Activated T-cell treated with anti-CD3 and anti-CD28 coated beads, Interleukin-2, amount 50 U/mL, for 4 hours (primary cell): ENCODE measurements around the gene FOXL2. TPM values are rescaled to one million over a fixed set of nuclear protein-coding genes. Genes with fewer than 3 reads are reported as not detected.

Source experiments
- ATAC-seq, 2 donors: fragments of 200-7000 bp; cut with Tn5 transposase; one replicate each; pipeline ENCODE4 v1.10.0; 2021
- DNase-seq: peaks from one replicate; pipeline ENCODE4 v3.0.0-alpha.2; 2020
- H3K27me3 Mint-ChIP-seq: one replicate; pipeline ENCODE4 v1.8.0; 2021; ENCODE audit warnings: low read depth, mixed read lengths
- H3K36me3 Mint-ChIP-seq: one replicate; pipeline ENCODE4 v1.8.0; 2022; ENCODE audit warnings: mixed read lengths; ENCODE audit not compliant: insufficient read depth
- H3K4me1 Mint-ChIP-seq: one replicate; pipeline ENCODE4 v1.8.0; 2021; ENCODE audit warnings: low read depth, mixed read lengths
- H3K4me3 Mint-ChIP-seq: one replicate; pipeline ENCODE4 v1.8.0; 2021; ENCODE audit warnings: mild to moderate bottlenecking, moderate library complexity, mixed read lengths
- H3K9me3 Mint-ChIP-seq: one replicate; pipeline ENCODE4 v1.8.0; 2021; ENCODE audit warnings: mixed read lengths
- total RNA-seq, 3 donors: library from RNA; stranded (reverse); gene quantifications; one replicate each; pipeline ENCODE4 v1.2.1, GENCODE V29; 2021

Gene FOXL2
- total RNA-seq, 3 donors from 2014 or later: 0.05 TPM; not detected in 2

GRCh38 chr3:138901567-138901966 is 45.4 kb downstream of the FOXL2 start:
- no peaks in the 10 kb centered on the region for H3K4me1 Mint-ChIP-seq
- no peak overlapping the region for H3K4me3 Mint-ChIP-seq
- H3K9me3 Mint-ChIP-seq: no peaks in the 10 kb centered on the region
- ATAC-seq (no peak), DNase-seq (no peak)
- H3K36me3 Mint-ChIP-seq: no peaks in the 10 kb centered on the region
- H3K27me3 Mint-ChIP-seq: no peaks in the 10 kb centered on the region

- Mint-ChIP-seq H3K27me3 (no peaks in the 10 kb centered on the region), H3K9me3 (no peaks in the 10 kb centered on the region), H3K4me3 (no peak overlapping the region), H3K36me3 (no peaks in the 10 kb centered on the region), H3K4me1 (no peaks in the 10 kb centered on the region)
- no peak for DNase-seq
- ATAC-seq: no peak
These were observed 47.5 kb downstream of the FOXL2 start for GRCh38 chr3:138899351-138899991.

- H3K27me3 Mint-ChIP-seq: no peaks in the 10 kb centered on the region
- DNase-seq (no peak), ATAC-seq (no peak)
- H3K36me3 Mint-ChIP-seq: no peaks in the 10 kb centered on the region
- no peaks in the 10 kb centered on the region for H3K9me3 Mint-ChIP-seq
- no peaks in the 10 kb centered on the region for H3K4me1 Mint-ChIP-seq
- H3K4me3 Mint-ChIP-seq: no peak overlapping the region
These were observed 48.2 kb downstream of the FOXL2 start for GRCh38 chr3:138898708-138899107.

- no peak for ATAC-seq
- Mint-ChIP-seq H3K36me3 (no peaks in the 10 kb centered on the region), H3K9me3 (no peaks in the 10 kb centered on the region), H3K27me3 (no peaks in the 10 kb centered on the region), H3K4me1 (no peaks in the 10 kb centered on the region), H3K4me3 (no peak overlapping the region)
- DNase-seq: no peak
These were observed 48.6 kb downstream of the FOXL2 start for GRCh38 chr3:138898301-138898700.

Other genes starting within 250 kb of the FOXL2 start
- 10 to 100 TPM; 16.1 to 19.0 (median 17.9) TPM for gene PIK3CB, start 112.2 kb downstream of the FOXL2 start, total RNA-seq
- not detected for gene FOXL2NB, start 80 bp upstream of the FOXL2 start, total RNA-seq
- gene PRR23A, start 59.1 kb upstream of the FOXL2 start, total RNA-seq: not detected
- not detected for gene PRR23B, start 73.8 kb upstream of the FOXL2 start, total RNA-seq
- not detected for gene PRR23C, start 97.8 kb upstream of the FOXL2 start, total RNA-seq